ENCODE measurements around the gene ZFAND6.

The ZFAND6 gene

GRCh38 chr15:80160570-80161156 is 101.2 kb downstream of the ZFAND6 start:
- Histone ChIP-seq H3K27me3 (ENCODE audit: low read depth, low read length) (no peaks in the 10 kb centered on the region), H3K9me3 (ENCODE audit: control insufficient read depth in 1 of 2, low read length in 2 of 2) (no peaks in the 10 kb centered on the region), H3K4me1 (ENCODE audit: control insufficient read depth in 1 of 2, insufficient read depth in 2 of 2, low read length in 2 of 2) (peaks cover 9 to 27% of the 10 kb centered on the region in 2 donors), H3K4me3 (ENCODE audit: low read depth in 1 of 2, low read length in 2 of 2) (no peak overlapping the region), H3K27ac (ENCODE audit: low read length) (no peak overlapping the region), H3K36me3 (ENCODE audit: control insufficient read depth in 1 of 2, insufficient read depth in 2 of 2, low read length in 2 of 2) (peaks cover 5 to 12% of the 10 kb centered on the region in 2 donors)

- no peaks in the 10 kb centered on the region for H3K9me3 ChIP-seq (ENCODE audit: control insufficient read depth in 1 of 2, low read length in 2 of 2)
- H3K27me3 ChIP-seq (ENCODE audit: low read depth, low read length), result no peaks in the 10 kb centered on the region
- peaks cover 9 to 27% of the 10 kb centered on the region in 2 donors for H3K4me1 ChIP-seq (ENCODE audit: control insufficient read depth in 1 of 2, insufficient read depth in 2 of 2, low read length in 2 of 2)
- H3K27ac ChIP-seq (ENCODE audit: low read length), result no peak overlapping the region
- H3K4me3 ChIP-seq (ENCODE audit: low read depth in 1 of 2, low read length in 2 of 2), result no peak overlapping the region
- H3K36me3 ChIP-seq (ENCODE audit: control insufficient read depth in 1 of 2, insufficient read depth in 2 of 2, low read length in 2 of 2), result peaks cover 5 to 12% of the 10 kb centered on the region in 2 donors
These were observed 102.1 kb downstream of the ZFAND6 start for GRCh38 chr15:80161468-80162016.

- Histone ChIP-seq H3K27me3 (ENCODE audit: low read depth, low read length) (no peaks in the 10 kb centered on the region), H3K4me3 (ENCODE audit: low read depth in 1 of 2, low read length in 2 of 2) (no peak overlapping the region), H3K36me3 (ENCODE audit: control insufficient read depth in 1 of 2, insufficient read depth in 2 of 2, low read length in 2 of 2) (peaks cover 5 to 12% of the 10 kb centered on the region in 2 donors), H3K9me3 (ENCODE audit: control insufficient read depth in 1 of 2, low read length in 2 of 2) (no peaks in the 10 kb centered on the region), H3K4me1 (ENCODE audit: control insufficient read depth in 1 of 2, insufficient read depth in 2 of 2, low read length in 2 of 2) (peaks cover 9 to 27% of the 10 kb centered on the region in 2 donors), H3K27ac (ENCODE audit: low read length) (no peak overlapping the region)
These were observed 102.6 kb downstream of the ZFAND6 start for GRCh38 chr15:80162059-80162554.

DNA sequence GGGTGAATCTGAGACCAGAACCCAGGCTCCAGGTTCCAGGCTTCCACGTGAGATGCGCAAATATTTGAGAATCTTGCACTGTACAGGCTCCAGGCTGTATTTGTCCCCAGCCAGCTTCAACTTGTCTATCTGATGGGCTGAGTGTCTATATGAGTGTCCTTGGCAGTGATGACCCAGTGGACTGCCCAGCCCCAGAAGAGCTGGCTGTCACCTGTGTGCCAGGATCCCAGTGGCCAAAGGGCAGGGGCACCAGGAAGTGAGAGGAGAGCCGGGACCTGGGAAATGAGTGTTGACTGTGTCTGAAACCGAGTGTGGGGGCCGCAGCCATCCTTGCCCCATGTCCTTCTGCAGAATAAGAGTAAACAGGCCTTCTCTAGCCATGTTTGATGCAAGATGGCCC is 103.7 kb downstream of the ZFAND6 start:
- H3K27me3 ChIP-seq (ENCODE audit: low read depth, low read length), result no peaks in the 10 kb centered on the region
- H3K36me3 ChIP-seq (ENCODE audit: control insufficient read depth in 1 of 2, insufficient read depth in 2 of 2, low read length in 2 of 2), result peaks cover 5 to 12% of the 10 kb centered on the region in 2 donors
- no peaks in the 10 kb centered on the region for H3K9me3 ChIP-seq (ENCODE audit: control insufficient read depth in 1 of 2, low read length in 2 of 2)
- H3K4me1 ChIP-seq (ENCODE audit: control insufficient read depth in 1 of 2, insufficient read depth in 2 of 2, low read length in 2 of 2), result peaks cover 9 to 27% of the 10 kb centered on the region in 2 donors
- H3K4me3 ChIP-seq (ENCODE audit: low read depth in 1 of 2, low read length in 2 of 2), result no peak overlapping the region
- H3K27ac ChIP-seq (ENCODE audit: low read length), result no peak overlapping the region

- Histone ChIP-seq H3K4me1 (ENCODE audit: control insufficient read depth in 1 of 2, insufficient read depth in 2 of 2, low read length in 2 of 2) (peaks cover 9 to 27% of the 10 kb centered on the region in 2 donors), H3K4me3 (ENCODE audit: low read depth in 1 of 2, low read length in 2 of 2) (no peak overlapping the region), H3K27me3 (ENCODE audit: low read depth, low read length) (no peaks in the 10 kb centered on the region), H3K9me3 (ENCODE audit: control insufficient read depth in 1 of 2, low read length in 2 of 2) (no peaks in the 10 kb centered on the region), H3K27ac (ENCODE audit: low read length) (no peak overlapping the region), H3K36me3 (ENCODE audit: control insufficient read depth in 1 of 2, insufficient read depth in 2 of 2, low read length in 2 of 2) (peaks cover 5 to 12% of the 10 kb centered on the region in 2 donors)
These were observed 104.4 kb downstream of the ZFAND6 start for GRCh38 chr15:80163897-80164296.

GRCh38 chr15:80167936-80168335 is 108.5 kb downstream of the ZFAND6 start:
- Histone ChIP-seq H3K4me3 (ENCODE audit: low read depth in 1 of 2, low read length in 2 of 2) (no peak overlapping the region), H3K36me3 (ENCODE audit: control insufficient read depth in 1 of 2, insufficient read depth in 2 of 2, low read length in 2 of 2) (peaks cover 0 to under 1% of the 10 kb centered on the region in 2 donors), H3K27me3 (ENCODE audit: low read depth, low read length) (no peaks in the 10 kb centered on the region), H3K27ac (ENCODE audit: low read length) (no peak overlapping the region), H3K4me1 (ENCODE audit: control insufficient read depth in 1 of 2, insufficient read depth in 2 of 2, low read length in 2 of 2) (no peaks in the 10 kb centered on the region), H3K9me3 (ENCODE audit: control insufficient read depth in 1 of 2, low read length in 2 of 2) (no peaks in the 10 kb centered on the region)

DNA sequence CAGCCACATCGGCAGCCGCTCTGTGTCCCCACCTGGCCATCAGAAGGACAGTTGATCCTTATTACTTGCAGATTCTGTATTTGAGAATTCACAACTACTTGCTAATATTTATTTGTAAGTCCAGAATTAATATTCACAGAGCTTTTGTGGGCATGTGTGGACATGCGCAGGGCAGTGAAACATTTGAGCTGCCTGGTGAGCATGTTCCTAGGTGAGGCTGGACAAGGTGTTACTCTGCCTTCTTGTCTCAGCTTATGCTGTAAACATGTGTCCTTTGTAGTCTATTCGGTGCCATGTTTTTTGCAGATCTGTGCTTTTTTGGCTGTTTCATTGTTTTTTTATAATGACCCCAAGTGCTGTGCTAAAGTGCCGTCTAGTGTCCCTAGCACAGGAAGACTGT is 108.9 kb downstream of the ZFAND6 start:
- Histone ChIP-seq H3K4me1 (ENCODE audit: control insufficient read depth in 1 of 2, insufficient read depth in 2 of 2, low read length in 2 of 2) (no peaks in the 10 kb centered on the region), H3K36me3 (ENCODE audit: control insufficient read depth in 1 of 2, insufficient read depth in 2 of 2, low read length in 2 of 2) (no peaks in the 10 kb centered on the region), H3K27ac (ENCODE audit: low read length) (no peak overlapping the region), H3K9me3 (ENCODE audit: control insufficient read depth in 1 of 2, low read length in 2 of 2) (no peaks in the 10 kb centered on the region), H3K27me3 (ENCODE audit: low read depth, low read length) (no peaks in the 10 kb centered on the region), H3K4me3 (ENCODE audit: low read depth in 1 of 2, low read length in 2 of 2) (no peak overlapping the region)

DNA sequence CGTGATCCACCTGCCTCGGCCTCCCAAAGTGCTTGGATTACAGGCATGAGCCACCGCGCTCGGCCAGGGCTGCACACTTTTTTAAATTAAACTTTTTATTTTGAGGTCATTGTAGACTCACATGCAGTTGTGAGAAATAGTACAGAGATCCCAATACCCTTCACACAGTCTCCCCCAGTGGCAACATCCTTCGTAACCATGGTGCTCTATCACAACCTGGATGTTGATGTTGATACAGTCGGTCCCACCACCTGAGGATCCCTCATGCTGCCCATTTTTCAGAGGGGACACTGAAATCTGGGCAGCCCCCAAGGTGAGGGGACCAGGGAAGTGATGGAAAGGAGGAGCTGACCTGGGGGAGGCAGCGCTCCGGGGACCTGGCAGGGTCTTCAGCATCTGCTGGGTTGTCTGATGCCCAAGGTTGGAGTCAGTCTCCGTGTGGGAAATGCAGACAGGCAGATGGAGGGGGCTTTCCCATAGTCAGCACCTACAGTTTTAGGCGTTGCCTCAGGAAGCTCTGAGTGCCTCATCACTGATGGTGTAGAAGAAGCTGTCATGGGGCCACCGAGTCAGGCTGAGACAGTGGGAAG is 110.4 kb downstream of the ZFAND6 start:
- no peak overlapping the region for H3K4me3 ChIP-seq (ENCODE audit: low read depth in 1 of 2, low read length in 2 of 2)

GRCh38 chr15:80170596-80170995 is 111.1 kb downstream of the ZFAND6 start:
- H3K27ac ChIP-seq (ENCODE audit: low read length), result no peak overlapping the region
- no peaks in the 10 kb centered on the region for H3K27me3 ChIP-seq (ENCODE audit: low read depth, low read length)
- peaks cover 0 to 13% of the 10 kb centered on the region in 2 donors for H3K36me3 ChIP-seq (ENCODE audit: control insufficient read depth in 1 of 2, insufficient read depth in 2 of 2, low read length in 2 of 2)
- no peaks in the 10 kb centered on the region for H3K4me1 ChIP-seq (ENCODE audit: control insufficient read depth in 1 of 2, insufficient read depth in 2 of 2, low read length in 2 of 2)
- H3K4me3 ChIP-seq (ENCODE audit: low read depth in 1 of 2, low read length in 2 of 2), result no peak overlapping the region
- H3K9me3 ChIP-seq (ENCODE audit: control insufficient read depth in 1 of 2, low read length in 2 of 2), result no peaks in the 10 kb centered on the region

More for the DNA sequence above, 110.4 kb downstream of the ZFAND6 start:
- H3K9me3 ChIP-seq (ENCODE audit: control insufficient read depth in 1 of 2, low read length in 2 of 2), result no peaks in the 10 kb centered on the region
- H3K4me1 ChIP-seq (ENCODE audit: control insufficient read depth in 1 of 2, insufficient read depth in 2 of 2, low read length in 2 of 2), result no peaks in the 10 kb centered on the region
- H3K36me3 ChIP-seq (ENCODE audit: control insufficient read depth in 1 of 2, insufficient read depth in 2 of 2, low read length in 2 of 2), result peaks cover 0 to 10% of the 10 kb centered on the region in 2 donors
- no peaks in the 10 kb centered on the region for H3K27me3 ChIP-seq (ENCODE audit: low read depth, low read length)
- H3K27ac ChIP-seq (ENCODE audit: low read length), result no peak overlapping the region

DNA sequence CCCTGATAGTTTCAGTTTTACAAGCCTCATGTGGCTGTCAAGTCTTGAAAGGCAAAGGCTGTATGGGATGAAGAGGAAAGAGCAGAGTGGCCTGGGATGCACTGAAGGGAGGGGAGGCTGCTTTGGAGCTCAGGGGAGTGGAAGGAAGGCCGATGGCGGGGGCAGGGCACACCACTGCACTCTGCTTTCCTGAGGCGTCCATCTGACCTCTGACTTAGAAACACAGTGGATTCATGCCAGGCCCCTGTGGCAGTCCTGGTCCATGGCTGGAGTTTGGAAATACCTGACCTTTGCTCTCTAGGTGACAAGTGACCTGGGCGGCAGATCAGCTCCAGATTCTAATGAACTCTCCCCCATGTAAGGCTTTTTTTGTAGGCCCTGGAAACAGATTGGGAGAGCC is 112.3 kb downstream of the ZFAND6 start:
- H3K36me3 ChIP-seq (ENCODE audit: control insufficient read depth in 1 of 2, insufficient read depth in 2 of 2, low read length in 2 of 2), result peaks cover 0 to 20% of the 10 kb centered on the region in 2 donors
- no peak overlapping the region for H3K27ac ChIP-seq (ENCODE audit: low read length)
- H3K27me3 ChIP-seq (ENCODE audit: low read depth, low read length), result no peaks in the 10 kb centered on the region
- no peaks in the 10 kb centered on the region for H3K4me1 ChIP-seq (ENCODE audit: control insufficient read depth in 1 of 2, insufficient read depth in 2 of 2, low read length in 2 of 2)
- no peak overlapping the region for H3K4me3 ChIP-seq (ENCODE audit: low read depth in 1 of 2, low read length in 2 of 2)
- H3K9me3 ChIP-seq (ENCODE audit: control insufficient read depth in 1 of 2, low read length in 2 of 2), result no peaks in the 10 kb centered on the region

DNA sequence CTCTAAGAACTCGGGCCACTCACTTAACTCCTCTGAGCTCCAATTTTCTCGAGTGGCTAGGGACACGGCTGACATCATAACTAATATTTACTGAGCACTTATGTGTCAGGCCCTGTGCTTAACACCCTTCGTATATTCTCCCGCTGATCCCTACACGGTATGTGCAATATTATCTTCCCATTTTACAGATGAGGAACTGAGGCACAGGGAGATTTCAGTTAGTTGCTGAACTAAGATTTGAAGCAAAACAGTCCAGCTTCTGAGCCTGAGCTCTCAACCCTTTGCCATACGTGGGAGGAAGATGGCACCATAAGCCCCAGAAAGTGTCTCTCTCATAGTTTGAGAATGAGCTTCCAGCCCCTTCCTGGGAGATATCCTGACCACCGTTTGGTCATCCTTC is 112.9 kb downstream of the ZFAND6 start:
- no peaks in the 10 kb centered on the region for H3K9me3 ChIP-seq (ENCODE audit: control insufficient read depth in 1 of 2, low read length in 2 of 2)
- no peak overlapping the region for H3K4me3 ChIP-seq (ENCODE audit: low read depth in 1 of 2, low read length in 2 of 2)
- no peaks in the 10 kb centered on the region for H3K27me3 ChIP-seq (ENCODE audit: low read depth, low read length)
- no peak overlapping the region for H3K27ac ChIP-seq (ENCODE audit: low read length)
- H3K4me1 ChIP-seq (ENCODE audit: control insufficient read depth in 1 of 2, insufficient read depth in 2 of 2, low read length in 2 of 2), result no peaks in the 10 kb centered on the region
- peaks cover 0 to 20% of the 10 kb centered on the region in 2 donors for H3K36me3 ChIP-seq (ENCODE audit: control insufficient read depth in 1 of 2, insufficient read depth in 2 of 2, low read length in 2 of 2)
